PC-3 (cell line): ENCODE measurements around the gene EDEM3.

Source experiments
- CTCF ChIP-seq: fragments of 300-600 bp; sonication (generic); conservative IDR thresholded peaks from 2 replicates; pipeline ENCODE4 v1.5.1; 2017; ENCODE audit warnings: antibody characterized with exemption, low read depth, mild to moderate bottlenecking, low read length
- EZH2 ChIP-seq: fragments of 300-600 bp; sonication (generic); IDR thresholded peaks from one replicate; pipeline ENCODE4 v1.6.1; 2017; ENCODE audit warnings: antibody characterized with exemption, mild to moderate bottlenecking, low read length; ENCODE audit not compliant: unreplicated experiment
- EZH2phosphoT487 ChIP-seq: fragments of 300-600 bp; sonication (generic); IDR thresholded peaks from 2 replicates; pipeline ENCODE4 v1.6.1; 2018; ENCODE audit warnings: mild to moderate bottlenecking, antibody characterized with exemption, low read length, borderline replicate concordance

GRCh38 chr1:184770181-184770979 lies 15.7 kb upstream of the EDEM3 start:
- TF ChIP-seq CTCF (no peak), EZH2phosphoT487 (no peak), EZH2 (no peak)
